Natural killer cell (primary cell): ENCODE results near the gene SIPA1. TPM values are rescaled to one million over a fixed set of nuclear protein-coding genes. Genes with fewer than 3 reads are reported as not detected.

ENCODE experiments used
- ATAC-seq, 3 donors: fragments of 150-1000 bp in 2 of 3; fragments of 200-7000 bp in 1 of 3; cut with Tn5 transposase; 1 replicate in 1 of 3; 2 replicates in 2 of 3; pipeline ENCODE4 v1.10.0; 2021; ENCODE audit warnings: mild to moderate bottlenecking in 2 of 3, moderate library complexity in 2 of 3
- DNase-seq, 2 donors: peaks; one replicate each; pipeline versions ENCODE4 v3.0.0 to v3.0.0-alpha.2; 2013 to 2021; ENCODE audit warnings: mixed read lengths in 1 of 2
- H3K27ac ChIP-seq: one replicate; pipeline ENCODE4 v1.5.1; 2013; ENCODE audit warnings: mild to moderate bottlenecking, low read length
- H3K27me3 ChIP-seq: one replicate; pipeline ENCODE4 v1.6.1; 2013; ENCODE audit warnings: low read length; ENCODE audit not compliant: control insufficient read depth, insufficient read depth
- H3K36me3 ChIP-seq: one replicate; pipeline ENCODE4 v1.6.1; 2013; ENCODE audit warnings: low read length; ENCODE audit not compliant: control insufficient read depth, insufficient read depth
- H3K4me1 ChIP-seq: one replicate; pipeline ENCODE4 v1.6.1; 2013; ENCODE audit warnings: low read length; ENCODE audit not compliant: control insufficient read depth, insufficient read depth
- H3K4me3 ChIP-seq: one replicate; pipeline ENCODE4 v1.5.1; 2013; ENCODE audit warnings: low read length
- H3K9me3 ChIP-seq: one replicate; pipeline ENCODE4 v1.6.1; 2013; ENCODE audit warnings: low read length; ENCODE audit not compliant: control insufficient read depth, insufficient read depth
- H3K27ac Mint-ChIP-seq, 2 donors: one replicate each; pipeline ENCODE4 v1.8.0; 2022; ENCODE audit warnings: mild to moderate bottlenecking in 2 of 2, mixed read lengths in 2 of 2, moderate library complexity in 1 of 2
- H3K27me3 Mint-ChIP-seq, 2 donors: one replicate each; pipeline ENCODE4 v1.8.0; 2022; ENCODE audit warnings: low read depth in 2 of 2, mixed read lengths in 2 of 2
- H3K36me3 Mint-ChIP-seq: one replicate; pipeline ENCODE4 v1.8.0; 2022; ENCODE audit warnings: mixed read lengths
- H3K4me1 Mint-ChIP-seq, 2 donors: one replicate each; pipeline ENCODE4 v1.8.0; 2022; ENCODE audit warnings: mixed read lengths in 2 of 2
- H3K4me3 Mint-ChIP-seq: one replicate; pipeline ENCODE4 v1.8.0; 2022; ENCODE audit warnings: mild to moderate bottlenecking, moderate library complexity, mixed read lengths
- H3K9me3 Mint-ChIP-seq, 2 donors: one replicate each; pipeline ENCODE4 v1.8.0; 2022; ENCODE audit warnings: mixed read lengths in 2 of 2
- CTCF ChIP-seq: fragments of 200-600 bp; IDR thresholded peaks from one replicate; pipeline ENCODE4 v1.8.0; 2022; ENCODE audit warnings: antibody characterized with exemption
- WGBS: methylation state at CpG from one replicate; pipeline ENCODE4 v1.1.7; 2013; ENCODE audit warnings: missing lambda C conversion rate; ENCODE audit not compliant: insufficient coverage; 5-methylcytosine and 5-hydroxymethylcytosine counted together
- intact Hi-C: fragments of 100-400 bp; cut with micrococcal nuclease; formaldehyde crosslinking; loops from one replicate; pipeline ENCODE4 v1.14.2; 2022
- total RNA-seq, 4 donors: library from RNA; stranded (reverse); fragments of 120-200 nt in 1 of 4; gene quantifications; one replicate each; pipeline versions ENCODE4 v1.2.3 to v1.2.4, GENCODE V29; 2013 to 2022

SIPA1 gene
- total RNA-seq, 3 donors from 2014 or later (not counting 1 experiment from before 2014, with no cell fraction given): 520 to 776 (median 743) TPM

DNA sequence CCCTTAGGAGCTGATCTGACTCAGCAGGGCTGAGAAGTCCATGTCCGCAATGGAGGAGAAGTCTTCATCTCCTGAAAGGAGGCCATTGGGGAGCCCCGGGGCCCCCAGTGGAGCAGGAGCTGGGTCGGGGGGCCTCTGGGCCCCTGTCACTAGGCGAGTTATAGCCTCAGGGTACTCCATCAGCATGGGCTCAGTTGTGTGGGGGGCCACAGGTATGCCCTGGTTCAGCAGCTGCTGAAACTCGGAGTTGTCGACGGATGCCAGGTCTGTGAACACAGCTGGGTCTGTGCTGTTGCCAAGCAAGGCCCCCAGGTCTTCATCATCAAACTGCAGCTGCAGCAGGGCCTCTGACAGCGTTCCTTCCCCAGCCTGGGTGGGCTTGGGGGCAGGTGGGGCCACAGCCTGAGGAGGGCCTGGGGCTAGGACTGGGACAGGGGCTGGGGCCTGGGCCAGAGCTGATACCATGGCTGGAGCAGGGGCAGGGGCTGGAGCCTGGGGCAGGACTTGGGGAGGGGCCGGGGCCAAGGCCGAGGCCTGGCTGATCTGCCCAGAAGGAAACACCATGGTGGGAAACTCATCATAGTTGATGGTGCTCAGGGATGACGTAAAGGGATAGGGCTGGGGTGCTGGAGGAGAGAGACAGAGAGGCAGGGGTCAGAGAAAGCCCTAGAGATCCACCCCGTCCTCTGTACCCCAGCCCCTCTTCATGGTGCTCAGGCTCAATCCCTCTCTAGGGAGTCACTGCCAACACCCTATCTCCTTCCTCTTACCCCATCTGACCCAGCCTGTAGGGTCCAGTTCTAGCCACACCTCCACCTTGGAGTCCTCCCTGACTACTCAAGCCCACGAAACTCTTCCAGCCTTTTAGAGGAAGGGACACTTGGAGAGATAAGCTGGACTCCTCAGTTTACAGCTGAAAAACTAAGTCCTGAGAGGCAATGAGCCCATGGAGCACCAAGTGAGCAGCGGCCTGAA, 16.8 kb downstream of the SIPA1 start:
- WGBS: 95% methylated on average over 14 of the region's 14 CpGs
- Histone ChIP-seq H3K36me3 (peaks cover 77% of the 10 kb centered on the region), H3K27me3 (no peaks in the 10 kb centered on the region), H3K9me3 (no peaks in the 10 kb centered on the region), H3K4me1 (peaks cover 48% of the 10 kb centered on the region), H3K27ac (peak overlapping the region; percentile 95), H3K4me3 (no peak overlapping the region)
- H3K27me3 Mint-ChIP-seq: no peaks in the 10 kb centered on the region
- H3K4me3 Mint-ChIP-seq: peak overlapping the region; percentile 61
- ATAC-seq (no peak), DNase-seq (peak; percentile 24 to 28)
- intact Hi-C loops: loop anchor here (5.0 kb wide), 1 partner anchor 37 kb away; the partner anchor contains the start of gene PCNX3
- no peak for TF ChIP-seq CTCF
- peak overlapping the region; percentile 97 to 99 for H3K27ac Mint-ChIP-seq
- peaks cover 25% of the 10 kb centered on the region for H3K36me3 Mint-ChIP-seq
- H3K4me1 Mint-ChIP-seq: peaks cover 65 to 85% of the 10 kb centered on the region in 2 donors
- no peaks in the 10 kb centered on the region for H3K9me3 Mint-ChIP-seq

DNA sequence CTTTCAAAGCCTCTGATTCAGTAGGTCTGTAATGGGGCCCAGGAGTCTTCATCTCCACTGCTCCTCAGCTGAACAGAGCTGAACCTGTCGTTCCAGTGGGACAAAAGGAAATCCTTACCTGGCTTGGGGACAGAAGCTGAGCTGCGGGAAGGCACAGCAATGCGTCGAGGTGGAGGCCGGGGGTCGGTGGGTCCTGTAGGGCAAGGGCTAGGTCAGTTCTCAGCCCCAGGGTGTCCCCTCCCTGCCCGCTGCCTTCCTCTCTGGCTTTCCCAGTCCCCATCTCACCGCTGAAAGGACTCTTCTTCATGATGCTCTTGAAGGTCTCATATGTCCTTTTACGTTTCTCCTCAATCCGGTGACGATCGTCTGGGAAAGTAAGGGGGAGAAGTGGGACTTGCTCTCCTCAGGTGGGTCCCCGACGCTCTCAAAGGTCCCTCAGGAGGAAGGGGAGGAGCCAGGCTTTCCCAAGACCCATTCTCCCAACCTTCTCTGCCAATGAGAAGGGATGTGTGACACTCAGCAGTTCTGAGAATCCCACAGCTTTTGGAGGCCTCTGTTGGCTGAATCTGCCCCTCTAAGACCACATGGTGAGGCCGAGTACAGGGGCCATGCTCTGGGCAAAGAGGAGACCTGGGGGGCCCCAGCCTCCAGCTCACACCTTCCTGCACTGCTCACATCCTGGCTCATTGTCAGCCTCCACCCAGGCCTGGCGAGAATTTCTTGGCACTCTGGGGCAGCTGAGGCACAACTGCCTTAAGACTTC, 17.9 kb downstream of the SIPA1 start:
- Mint-ChIP-seq H3K4me1 (peaks cover 68 to 87% of the 10 kb centered on the region in 2 donors), H3K36me3 (peaks cover 25% of the 10 kb centered on the region)

DNA sequence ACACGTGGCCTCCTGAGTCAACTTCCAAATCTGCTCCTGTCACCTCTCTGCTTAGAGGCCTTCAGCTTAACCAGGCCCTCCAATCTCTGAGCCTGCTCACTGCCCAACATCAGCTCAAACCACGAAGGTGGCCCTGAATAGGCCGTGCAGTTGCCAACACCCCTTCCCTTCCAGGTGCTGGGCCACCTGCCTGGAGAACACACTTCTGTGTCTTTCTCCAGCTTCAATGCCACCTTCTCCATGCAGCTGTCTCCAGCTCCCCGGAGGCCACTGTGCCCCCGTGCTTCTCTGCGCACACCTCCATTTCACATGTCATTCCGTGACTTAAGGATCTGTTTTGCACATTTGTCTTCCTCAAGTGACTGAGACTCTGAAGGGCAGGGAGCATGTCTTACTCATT, 19.5 kb downstream of the SIPA1 start:
- Mint-ChIP-seq H3K27me3 (no peaks in the 10 kb centered on the region), H3K27ac (peak overlapping the region; percentile 83 to 97), H3K36me3 (peaks cover 25% of the 10 kb centered on the region), H3K4me3 (no peak overlapping the region), H3K9me3 (no peaks in the 10 kb centered on the region), H3K4me1 (peaks cover 52 to 70% of the 10 kb centered on the region in 2 donors)
- Histone ChIP-seq H3K36me3 (peaks cover 74% of the 10 kb centered on the region), H3K27ac (no peak overlapping the region), H3K4me3 (no peak overlapping the region), H3K4me1 (peaks cover 49% of the 10 kb centered on the region), H3K9me3 (no peaks in the 10 kb centered on the region), H3K27me3 (no peaks in the 10 kb centered on the region)
- intact Hi-C loops: no loop called here
- no peak for ATAC-seq
- WGBS: 94% methylated on average over 7 of the region's 7 CpGs
- peak in 1 of 2 donors; percentile 19 for DNase-seq
- no peak for TF ChIP-seq CTCF

More for the DNA sequence above, 17.9 kb downstream of the SIPA1 start:
- Histone ChIP-seq H3K4me1 (peaks cover 48% of the 10 kb centered on the region), H3K27me3 (no peaks in the 10 kb centered on the region), H3K9me3 (no peaks in the 10 kb centered on the region), H3K27ac (no peak overlapping the region), H3K4me3 (no peak overlapping the region), H3K36me3 (peaks cover 76% of the 10 kb centered on the region)
- WGBS: 94% methylated on average over 16 of the region's 16 CpGs
- intact Hi-C loops: no loop called here
- peak overlapping the region; percentile 83 to 97 for H3K27ac Mint-ChIP-seq
- peak overlapping the region; percentile 25 for H3K4me3 Mint-ChIP-seq
- peak in 1 of 2 donors; percentile 25 for DNase-seq
- ATAC-seq: no peak
- no peaks in the 10 kb centered on the region for H3K9me3 Mint-ChIP-seq
- TF ChIP-seq CTCF: no peak
- H3K27me3 Mint-ChIP-seq: no peaks in the 10 kb centered on the region
